NCI-H524 treated with DMSO at 0.1 percent for 48 hours (cell line): ENCODE measurements around the gene SPINK14.

Experiments
- DNase-seq: peaks from one replicate; lab custom pipeline; 2025; lab: John Stamatoyannopoulos, UW

Gene SPINK14

GRCh38 chr5:148168246-148168645 is at the start of gene SPINK14:
Gene SPINK14, plus strand, starts transcription at chr5:148168546. Its CDS starts 1,187 bp downstream, at chr5:148169733.
- no peak for DNase-seq

GRCh38 chr5:148120317-148120716 is 48.0 kb upstream of the SPINK14 start:
- no peak for DNase-seq

- DNase-seq: no peak
These were observed 42.7 kb upstream of the SPINK14 start for GRCh38 chr5:148125641-148126040.

GRCh38 chr5:148135091-148136048 is 33.0 kb upstream of the SPINK14 start:
- DNase-seq: no peak

GRCh38 chr5:148140846-148141245 is 27.5 kb upstream of the SPINK14 start:
- DNase-seq: no peak

GRCh38 chr5:148141645-148142044 is 26.7 kb upstream of the SPINK14 start:
- no peak for DNase-seq

- DNase-seq: no peak
These were observed 22.4 kb upstream of the SPINK14 start for GRCh38 chr5:148145916-148146315.

GRCh38 chr5:148146487-148146886 is 21.9 kb upstream of the SPINK14 start:
- DNase-seq: no peak

GRCh38 chr5:148147415-148147814 is 20.9 kb upstream of the SPINK14 start:
- DNase-seq: no peak

GRCh38 chr5:148151872-148152271 is 16.5 kb upstream of the SPINK14 start:
- no peak for DNase-seq

GRCh38 chr5:148152781-148153180 is 15.6 kb upstream of the SPINK14 start:
- DNase-seq: no peak

GRCh38 chr5:148156609-148157008 is 11.7 kb upstream of the SPINK14 start:
- no peak for DNase-seq

GRCh38 chr5:148162038-148162437 is 6.3 kb upstream of the SPINK14 start:
- no peak for DNase-seq

GRCh38 chr5:148163345-148163744 is 5.0 kb upstream of the SPINK14 start:
- no peak for DNase-seq

GRCh38 chr5:148166550-148167283 is 1.6 kb upstream of the SPINK14 start:
- DNase-seq: peak; percentile 10

GRCh38 chr5:148172377-148172776 is 4.0 kb downstream of the SPINK14 start:
- DNase-seq: no peak

- peak; percentile 42 for DNase-seq
These were observed 8.1 kb downstream of the SPINK14 start for GRCh38 chr5:148176480-148176879.

- DNase-seq: no peak
These were observed 8.9 kb downstream of the SPINK14 start for GRCh38 chr5:148177207-148177606.

- DNase-seq: no peak
These were observed 11.0 kb downstream of the SPINK14 start for GRCh38 chr5:148179234-148179824.

- no peak for DNase-seq
These were observed 18.1 kb downstream of the SPINK14 start for GRCh38 chr5:148186248-148187003.

- no peak for DNase-seq
These were observed 22.7 kb downstream of the SPINK14 start for GRCh38 chr5:148191010-148191409.

GRCh38 chr5:148193202-148193601 is 24.9 kb downstream of the SPINK14 start:
- DNase-seq: no peak
